SK-N-SH treated with all-trans-retinoic acid at 6 μM for 48 hours (cell line): ENCODE results near the gene LIMK2.

Source experiments
- ARNTL ChIP-seq: fragments of 450-650 bp; formaldehyde crosslinking; IDR thresholded peaks from 2 replicates; pipeline ENCODE4 v1.5.0; 2020; ENCODE audit warnings: low read depth, mild to moderate bottlenecking, moderate library complexity, borderline replicate concordance
- CSDC2 ChIP-seq: fragments of 250-450 bp; sonication (Bioruptor Pico); IDR thresholded peaks from 2 replicates; pipeline ENCODE4 v1.5.0; 2020; ENCODE audit warnings: mild to moderate bottlenecking, moderate library complexity
- GLIS3 ChIP-seq: fragments of 250-450 bp; sonication (Bioruptor Pico); IDR thresholded peaks from 2 replicates; pipeline ENCODE4 v1.5.0; 2020; ENCODE audit warnings: mild to moderate bottlenecking, moderate library complexity
- OSR1 ChIP-seq: fragments of 250-450 bp; sonication (Bioruptor Pico); IDR thresholded peaks from 2 replicates; pipeline ENCODE4 v1.8.0; 2022; ENCODE audit warnings: moderate library complexity, mild to moderate bottlenecking, inconsistent platforms
- PPARA ChIP-seq: fragments of 250-450 bp; sonication (Bioruptor Pico); IDR thresholded peaks from 2 replicates; pipeline ENCODE4 v1.5.0; 2020; ENCODE audit warnings: mild to moderate bottlenecking, borderline replicate concordance
- RARB ChIP-seq: fragments of 250-450 bp; sonication (Bioruptor Pico); IDR thresholded peaks from 2 replicates; pipeline ENCODE4 v1.8.0; 2021; ENCODE audit warnings: mild to moderate bottlenecking, moderate library complexity
- TOX ChIP-seq: fragments of 250-450 bp; sonication (Bioruptor Pico); IDR thresholded peaks from 2 replicates; pipeline ENCODE4 v1.8.0; 2021; ENCODE audit warnings: mild to moderate bottlenecking, moderate library complexity, borderline replicate concordance
- ZC3H10 ChIP-seq: fragments of 250-450 bp; sonication (Bioruptor Pico); IDR thresholded peaks from 2 replicates; pipeline ENCODE4 v1.5.1; 2021; ENCODE audit warnings: mild to moderate bottlenecking, moderate library complexity
- ZFP30 ChIP-seq: fragments of 450-650 bp; formaldehyde crosslinking; IDR thresholded peaks from 2 replicates; pipeline ENCODE4 v1.5.0; 2022; ENCODE audit warnings: mild to moderate bottlenecking, moderate library complexity
- ZNF565 ChIP-seq: fragments of 450-650 bp; formaldehyde crosslinking; conservative IDR thresholded peaks from 2 replicates; pipeline ENCODE4 v1.5.0; 2020; ENCODE audit warnings: low read depth, mild to moderate bottlenecking, moderate library complexity
- TF ChIP-seq, protein P1 (sequence below): fragments of 250-450 bp; sonication (Bioruptor Pico); IDR thresholded peaks from 2 replicates; pipeline ENCODE4 v1.8.0; 2020; ENCODE audit warnings: mild to moderate bottlenecking, moderate library complexity, borderline replicate concordance
- TF ChIP-seq, protein P2 (sequence below): fragments of 250-450 bp; sonication (Bioruptor Pico); IDR thresholded peaks from 2 replicates; pipeline ENCODE4 v1.5.1; 2020; ENCODE audit warnings: low read depth, mild to moderate bottlenecking, moderate library complexity
- TF ChIP-seq, protein P3 (sequence below): fragments of 250-450 bp; sonication (Bioruptor Pico); IDR thresholded peaks from 2 replicates; pipeline ENCODE4 v1.5.0; 2020; ENCODE audit warnings: mild to moderate bottlenecking, moderate library complexity

DNA sequence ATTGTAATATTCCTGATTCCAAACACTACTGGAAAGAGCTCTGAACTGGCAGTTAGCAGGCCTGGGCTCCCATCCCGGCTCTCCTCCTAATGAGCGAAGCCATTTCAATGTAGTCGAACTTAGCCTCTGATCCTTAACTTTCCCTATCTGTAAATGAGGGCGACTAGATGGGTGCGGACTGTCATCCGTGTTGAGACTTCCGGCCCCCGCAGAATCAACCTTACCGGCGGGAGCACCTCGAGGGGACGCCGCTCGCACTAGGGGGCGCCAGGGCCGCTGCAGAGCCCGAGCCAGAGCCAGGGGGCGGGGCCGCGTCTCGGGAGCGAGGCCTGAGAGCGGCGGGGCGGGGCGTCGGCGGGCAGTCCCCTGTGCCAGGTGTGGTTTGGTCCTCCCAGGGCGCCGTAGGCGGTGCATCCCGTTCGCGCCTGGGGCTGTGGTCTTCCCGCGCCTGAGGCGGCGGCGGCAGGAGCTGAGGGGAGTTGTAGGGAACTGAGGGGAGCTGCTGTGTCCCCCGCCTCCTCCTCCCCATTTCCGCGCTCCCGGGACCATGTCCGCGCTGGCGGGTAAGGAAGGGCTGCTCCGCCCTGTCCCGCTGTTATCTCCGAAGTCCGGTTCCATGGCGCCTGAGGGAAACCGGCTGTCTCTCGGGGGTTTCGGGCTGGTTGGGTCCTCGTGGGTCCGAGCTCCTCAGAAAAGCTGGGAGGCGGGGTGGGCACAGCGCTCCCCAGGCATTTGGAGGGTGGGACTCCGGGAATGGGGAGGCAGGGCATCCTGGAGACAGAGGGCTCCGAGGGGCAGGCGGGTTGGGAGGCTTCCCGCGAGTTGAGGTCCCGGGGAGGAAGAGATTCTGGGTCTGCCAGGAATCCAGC, at the start of gene LIMK2:
- TF ChIP-seq, protein P1, sequence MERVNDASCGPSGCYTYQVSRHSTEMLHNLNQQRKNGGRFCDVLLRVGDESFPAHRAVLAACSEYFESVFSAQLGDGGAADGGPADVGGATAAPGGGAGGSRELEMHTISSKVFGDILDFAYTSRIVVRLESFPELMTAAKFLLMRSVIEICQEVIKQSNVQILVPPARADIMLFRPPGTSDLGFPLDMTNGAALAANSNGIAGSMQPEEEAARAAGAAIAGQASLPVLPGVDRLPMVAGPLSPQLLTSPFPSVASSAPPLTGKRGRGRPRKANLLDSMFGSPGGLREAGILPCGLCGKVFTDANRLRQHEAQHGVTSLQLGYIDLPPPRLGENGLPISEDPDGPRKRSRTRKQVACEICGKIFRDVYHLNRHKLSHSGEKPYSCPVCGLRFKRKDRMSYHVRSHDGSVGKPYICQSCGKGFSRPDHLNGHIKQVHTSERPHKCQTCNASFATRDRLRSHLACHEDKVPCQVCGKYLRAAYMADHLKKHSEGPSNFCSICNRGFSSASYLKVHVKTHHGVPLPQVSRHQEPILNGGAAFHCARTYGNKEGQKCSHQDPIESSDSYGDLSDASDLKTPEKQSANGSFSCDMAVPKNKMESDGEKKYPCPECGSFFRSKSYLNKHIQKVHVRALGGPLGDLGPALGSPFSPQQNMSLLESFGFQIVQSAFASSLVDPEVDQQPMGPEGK, result no peak
- TF ChIP-seq TOX (CRISPR knock-in tag) (no peak), RARB (no peak), GLIS3 (CRISPR knock-in tag) (no peak), ZNF565 (CRISPR knock-in tag) (no peak), ARNTL (no peak), ZC3H10 (CRISPR knock-in tag) (no peak), ZFP30 (CRISPR knock-in tag) (no peak), PPARA (no peak), CSDC2 (CRISPR knock-in tag) (no peak), OSR1 (CRISPR knock-in tag) (no peak)
- TF ChIP-seq, protein P2, sequence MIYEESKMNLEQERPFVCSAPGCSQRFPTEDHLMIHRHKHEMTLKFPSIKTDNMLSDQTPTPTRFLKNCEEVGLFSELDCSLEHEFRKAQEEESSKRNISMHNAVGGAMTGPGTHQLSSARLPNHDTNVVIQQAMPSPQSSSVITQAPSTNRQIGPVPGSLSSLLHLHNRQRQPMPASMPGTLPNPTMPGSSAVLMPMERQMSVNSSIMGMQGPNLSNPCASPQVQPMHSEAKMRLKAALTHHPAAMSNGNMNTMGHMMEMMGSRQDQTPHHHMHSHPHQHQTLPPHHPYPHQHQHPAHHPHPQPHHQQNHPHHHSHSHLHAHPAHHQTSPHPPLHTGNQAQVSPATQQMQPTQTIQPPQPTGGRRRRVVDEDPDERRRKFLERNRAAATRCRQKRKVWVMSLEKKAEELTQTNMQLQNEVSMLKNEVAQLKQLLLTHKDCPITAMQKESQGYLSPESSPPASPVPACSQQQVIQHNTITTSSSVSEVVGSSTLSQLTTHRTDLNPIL (CRISPR knock-in tag), result no peak
- TF ChIP-seq, protein P3, sequence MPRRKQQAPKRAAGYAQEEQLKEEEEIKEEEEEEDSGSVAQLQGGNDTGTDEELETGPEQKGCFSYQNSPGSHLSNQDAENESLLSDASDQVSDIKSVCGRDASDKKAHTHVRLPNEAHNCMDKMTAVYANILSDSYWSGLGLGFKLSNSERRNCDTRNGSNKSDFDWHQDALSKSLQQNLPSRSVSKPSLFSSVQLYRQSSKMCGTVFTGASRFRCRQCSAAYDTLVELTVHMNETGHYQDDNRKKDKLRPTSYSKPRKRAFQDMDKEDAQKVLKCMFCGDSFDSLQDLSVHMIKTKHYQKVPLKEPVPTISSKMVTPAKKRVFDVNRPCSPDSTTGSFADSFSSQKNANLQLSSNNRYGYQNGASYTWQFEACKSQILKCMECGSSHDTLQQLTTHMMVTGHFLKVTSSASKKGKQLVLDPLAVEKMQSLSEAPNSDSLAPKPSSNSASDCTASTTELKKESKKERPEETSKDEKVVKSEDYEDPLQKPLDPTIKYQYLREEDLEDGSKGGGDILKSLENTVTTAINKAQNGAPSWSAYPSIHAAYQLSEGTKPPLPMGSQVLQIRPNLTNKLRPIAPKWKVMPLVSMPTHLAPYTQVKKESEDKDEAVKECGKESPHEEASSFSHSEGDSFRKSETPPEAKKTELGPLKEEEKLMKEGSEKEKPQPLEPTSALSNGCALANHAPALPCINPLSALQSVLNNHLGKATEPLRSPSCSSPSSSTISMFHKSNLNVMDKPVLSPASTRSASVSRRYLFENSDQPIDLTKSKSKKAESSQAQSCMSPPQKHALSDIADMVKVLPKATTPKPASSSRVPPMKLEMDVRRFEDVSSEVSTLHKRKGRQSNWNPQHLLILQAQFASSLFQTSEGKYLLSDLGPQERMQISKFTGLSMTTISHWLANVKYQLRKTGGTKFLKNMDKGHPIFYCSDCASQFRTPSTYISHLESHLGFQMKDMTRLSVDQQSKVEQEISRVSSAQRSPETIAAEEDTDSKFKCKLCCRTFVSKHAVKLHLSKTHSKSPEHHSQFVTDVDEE (CRISPR knock-in tag), result no peak
